Endothelial cell of umbilical vein (primary cell): ENCODE results near the gene AUH. TPM values are rescaled to one million over a fixed set of nuclear protein-coding genes. Genes with fewer than 3 reads are reported as not detected.

ENCODE experiments used
- BruUV-seq: library from RNA; stranded (reverse); fragments of 400-500 nt; replicated peaks from 2 replicates; lab custom pipeline; 2021; lab: Mats Ljungman, UMichigan
- CTCF ChIA-PET: fragments of 300-600, 350-600 bp; sonication (Branson Sonifier 250); formaldehyde crosslinking; loops from one replicate; lab custom pipeline; 2021; ENCODE audit warnings: antibody characterized with exemption, inconsistent platforms; lab: Charles Lee
- POLR2A ChIA-PET: fragments of 300-600, 350-600 bp; sonication (Branson Sonifier 250); formaldehyde crosslinking; loops from one replicate; lab custom pipeline; 2021; ENCODE audit warnings: antibody characterized with exemption, inconsistent platforms; lab: Charles Lee
- DNase-seq: peaks from one replicate; pipeline ENCODE4 v3.0.0-alpha.2; 2011; ENCODE audit warnings: low read depth, low spot score
- FAIRE-seq: peaks from 2 replicates; lab custom pipeline; 2011; peaks lifted over from hg19 to GRCh38; lab: Jason Lieb, UNC
- H2AFZ ChIP-seq: 2 replicates; pipeline ENCODE4 v1.6.0; 2012; ENCODE audit warnings: low read depth, low read length, control low read depth, inconsistent platforms
- H3K27ac ChIP-seq: 2 replicates; pipeline ENCODE4 v1.5.1; 2011; ENCODE audit warnings: low read depth, mild to moderate bottlenecking, control low read depth, low read length, moderate library complexity; ENCODE audit not compliant: insufficient read depth
- H3K27me3 ChIP-seq, 2 experiments: 2 replicates each; pipeline versions ENCODE4 v1.6.0 to v1.6.1; 2011; ENCODE audit warnings: low read length in 2 of 2, mixed read lengths in 1 of 2; ENCODE audit not compliant: control insufficient read depth in 2 of 2, insufficient read depth in 2 of 2
- H3K36me3 ChIP-seq, 2 experiments: 2 replicates in 1 of 2; 3 replicates in 1 of 2; pipeline ENCODE4 v1.5.1; 2011; ENCODE audit warnings: low read length in 2 of 2, mild to moderate bottlenecking in 1 of 2, moderate library complexity in 1 of 2; ENCODE audit not compliant: control insufficient read depth in 2 of 2, insufficient read depth in 2 of 2; ENCODE audit errors: extremely low read depth in 1 of 2
- H3K4me1 ChIP-seq: 3 replicates; pipeline ENCODE4 v1.5.1; 2011; ENCODE audit warnings: mild to moderate bottlenecking, low read length; ENCODE audit not compliant: control insufficient read depth, insufficient read depth; ENCODE audit errors: extremely low read depth
- H3K4me2 ChIP-seq: 2 replicates; pipeline ENCODE4 v1.6.1; 2011; ENCODE audit warnings: low read length, control low read depth, mixed read lengths; ENCODE audit not compliant: insufficient read depth
- H3K4me3 ChIP-seq, 3 experiments: fragments of 200-600 bp in 1 of 3; sonication (generic), shearing (Covaris generic) in 1 of 3; replicated peaks in 1 of 3; 2 replicates each; pipeline ENCODE4 v1.5.1; 2011 to 2016; ENCODE audit warnings: control low read depth in 3 of 3, low read length in 3 of 3, mild to moderate bottlenecking in 2 of 3, inconsistent platforms in 1 of 3, low read depth in 1 of 3, moderate library complexity in 1 of 3; ENCODE audit not compliant: insufficient read depth in 1 of 3
- H3K79me2 ChIP-seq: 2 replicates; pipeline ENCODE4 v1.6.0; 2012; ENCODE audit warnings: low read length, inconsistent platforms; ENCODE audit not compliant: control insufficient read depth, insufficient read depth
- H3K9ac ChIP-seq: replicated peaks from 2 replicates; pipeline ENCODE3; 2011; ENCODE audit warnings: low read length, control low read depth; ENCODE audit not compliant: insufficient read depth; ENCODE audit errors: extremely low read depth
- H3K9me1 ChIP-seq: replicated peaks from 3 replicates; pipeline ENCODE4 v1.6.0; 2011; ENCODE audit warnings: mild to moderate bottlenecking, low read length; ENCODE audit not compliant: control insufficient read depth, insufficient read depth; ENCODE audit errors: extremely low read depth
- H3K9me3 ChIP-seq: replicated peaks from 2 replicates; pipeline ENCODE4 v1.5.1; 2012; ENCODE audit warnings: low read length, inconsistent platforms; ENCODE audit not compliant: control insufficient read depth, insufficient read depth
- H4K20me1 ChIP-seq: replicated peaks from 2 replicates; pipeline ENCODE3; 2011; ENCODE audit warnings: mild to moderate bottlenecking, low read length; ENCODE audit not compliant: control insufficient read depth, insufficient read depth; ENCODE audit errors: extremely low read depth
- CTCF ChIP-seq, 2 donors: IDR thresholded peaks; 1 replicate in 1 of 2; 2 replicates in 1 of 2; pipeline ENCODE4 v1.5.1; 2011; ENCODE audit warnings: low read length in 2 of 2, mild to moderate bottlenecking in 2 of 2, moderate library complexity in 2 of 2, control low read depth in 1 of 2, inconsistent platforms in 1 of 2, low read depth in 1 of 2; ENCODE audit not compliant: insufficient read depth in 1 of 2; ENCODE audit errors: extremely low read depth in 1 of 2
- EZH2 ChIP-seq: IDR thresholded peaks from 2 replicates; pipeline ENCODE4 v1.6.1; 2012; ENCODE audit warnings: borderline replicate concordance, low read depth, mild to moderate bottlenecking, moderate library complexity, low read length, inconsistent platforms; ENCODE audit not compliant: severe bottlenecking
- FOS ChIP-seq: IDR thresholded peaks from 2 replicates; pipeline ENCODE4 v1.6.1; 2011; ENCODE audit warnings: mild to moderate bottlenecking, low read length, moderate library complexity, borderline replicate concordance; ENCODE audit not compliant: insufficient read depth
- GATA2 ChIP-seq: IDR thresholded peaks from 2 replicates; pipeline ENCODE4 v1.7.0; 2011; ENCODE audit warnings: low read depth, mild to moderate bottlenecking, moderate library complexity, mixed read lengths, low read length; ENCODE audit not compliant: insufficient read length, insufficient read depth
- JUN ChIP-seq: IDR thresholded peaks from 2 replicates; pipeline ENCODE4 v1.6.1; 2011; ENCODE audit warnings: borderline replicate concordance, low read depth; ENCODE audit not compliant: insufficient read length, insufficient read depth
- MAX ChIP-seq: IDR thresholded peaks from 2 replicates; pipeline ENCODE4 v1.6.1; 2011; ENCODE audit not compliant: insufficient read depth, insufficient read length
- MYC ChIP-seq: IDR thresholded peaks from one replicate; pipeline ENCODE4 v1.6.1; 2011; ENCODE audit warnings: mild to moderate bottlenecking, low read depth, low read length
- POLR2A ChIP-seq: IDR thresholded peaks from 2 replicates; pipeline ENCODE4 v1.6.1; 2012; ENCODE audit warnings: low read depth, mild to moderate bottlenecking, control low read depth, low read length
- POLR2AphosphoS5 ChIP-seq: IDR thresholded peaks from 2 replicates; pipeline ENCODE4 v1.6.1; 2012; ENCODE audit warnings: low read depth, mild to moderate bottlenecking, control low read depth, low read length, moderate library complexity; ENCODE audit not compliant: insufficient read depth
- dilution Hi-C: fragments of 300-500 bp; cut with MboI; formaldehyde crosslinking; loops from one replicate; pipeline ENCODE4 v1.15.0; 2019; ENCODE audit warnings: low sequenced_read_pairs; ENCODE audit not compliant: extremely low pct_ligation_motif_present
- intact Hi-C: fragments of 100-400 bp; cut with micrococcal nuclease; formaldehyde crosslinking; loops from one replicate; pipeline ENCODE4 v1.10.0; 2022
- polyA plus RNA-seq, 4 experiments: library from polyadenylated mRNA; depleted of rRNA in 3 of 4; stranded (reverse) in 3 of 4; unstranded in 1 of 4; fragments of >200 nt; gene quantifications; 2 replicates each; pipeline versions ENCODE4 v1.2.1 to v1.2.3, GENCODE V29; 2011 to 2012; ENCODE audit warnings: missing spikeins in 1 of 4
- total RNA-seq: library from RNA; stranded (reverse); gene quantifications from 2 replicates; pipeline ENCODE4 v1.2.3, GENCODE V29; 2021

The AUH gene
- total and polyA plus RNA-seq, 2 donors (not counting 3 experiments of a cell fraction or from before 2014, with no cell fraction given): 2.3 to 9.2 TPM

GRCh38 chr9:91200692-91201336 lies 160.9 kb downstream of the AUH start:
- no peak for DNase-seq
- no peak overlapping the region for H3K27ac ChIP-seq
- H2AFZ ChIP-seq: no peak overlapping the region
- no peak overlapping the region for H3K9ac ChIP-seq
- no peak overlapping the region for H3K4me2 ChIP-seq
- no peaks in the 10 kb centered on the region for H3K36me3 ChIP-seq
- H3K4me3 ChIP-seq: no peak overlapping the region
- H3K9me3 ChIP-seq: no peaks in the 10 kb centered on the region
- H3K4me1 ChIP-seq: no peaks in the 10 kb centered on the region
- no peaks in the 10 kb centered on the region for H4K20me1 ChIP-seq
- POLR2A ChIA-PET: no interaction called here
- H3K79me2 ChIP-seq: no peaks in the 10 kb centered on the region
- TF ChIP-seq MAX (no peak), JUN (no peak), EZH2 (no peak), POLR2A (no peak), FOS (no peak), GATA2 (no peak), POLR2AphosphoS5 (no peak), CTCF (IDR thresholded peaks at IDR 0.05; ENCODE audit: extremely low read depth in 1 of 2, insufficient read depth in 1 of 2, low read depth in 1 of 2, low read length in 2 of 2) (no peak), MYC (no peak)
- FAIRE-seq: no peak
- no TSS peak for BruUV-seq
- CTCF ChIA-PET: no interaction called here
- intact Hi-C loops: no loop called here
- H3K27me3 ChIP-seq: no peaks in the 10 kb centered on the region
- dilution Hi-C loops: no loop called here
- no peaks in the 10 kb centered on the region for H3K9me1 ChIP-seq
